ENCODE measurements around the gene MYO1D. TPM values are rescaled to one million over a fixed set of nuclear protein-coding genes. Genes with fewer than 3 reads are reported as not detected.
A peak's percentile ranks its signal among the peaks of the same experiment; 100 is the strongest.

Gene MYO1D
- total RNA-seq, 1 donor from 2014 or later = 5.5 TPM

DNA sequence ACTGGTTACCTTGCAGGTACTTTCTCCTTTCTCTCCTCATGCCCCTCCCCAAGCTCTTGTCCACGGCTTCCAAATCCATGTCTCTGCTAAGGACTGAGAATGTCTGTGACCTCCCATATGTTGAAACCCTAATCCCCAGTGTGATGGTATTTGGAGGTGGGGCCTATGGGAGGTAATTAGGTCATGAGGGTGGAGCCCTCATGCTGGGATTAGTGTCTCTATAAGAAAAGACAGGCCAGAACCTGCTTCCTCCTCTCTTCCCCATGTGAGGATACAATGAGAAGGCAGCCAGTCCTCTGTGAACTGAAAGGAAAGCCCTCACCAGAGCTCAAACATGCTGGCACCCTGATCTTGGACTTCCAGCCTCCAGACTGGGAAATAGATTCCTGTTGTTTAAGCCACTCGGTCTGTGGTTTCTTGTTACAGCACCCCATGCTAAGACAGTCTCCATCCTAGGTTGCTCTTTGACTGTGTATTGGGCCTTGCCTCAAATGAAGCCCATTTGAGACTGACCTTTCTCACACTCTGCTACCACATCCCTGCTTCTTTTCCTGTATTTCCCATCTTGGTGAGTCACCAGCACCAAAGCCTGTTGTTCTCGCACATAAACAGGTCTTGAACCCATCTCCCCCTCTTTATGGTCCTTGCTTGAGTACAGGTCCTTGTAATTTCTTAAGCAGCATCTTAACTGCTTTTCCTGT, 255.2 kb downstream of the MYO1D start:
- no peak overlapping the region for H3K4me3 ChIP-seq
- no peaks in the 10 kb centered on the region for H3K27me3 ChIP-seq (ENCODE audit: low read depth)
- intact Hi-C loops (cut with micrococcal nuclease) = no loop called here
- H3K4me1 ChIP-seq = no peaks in the 10 kb centered on the region
- DNase-seq = no peak
- TF ChIP-seq, protein P1, sequence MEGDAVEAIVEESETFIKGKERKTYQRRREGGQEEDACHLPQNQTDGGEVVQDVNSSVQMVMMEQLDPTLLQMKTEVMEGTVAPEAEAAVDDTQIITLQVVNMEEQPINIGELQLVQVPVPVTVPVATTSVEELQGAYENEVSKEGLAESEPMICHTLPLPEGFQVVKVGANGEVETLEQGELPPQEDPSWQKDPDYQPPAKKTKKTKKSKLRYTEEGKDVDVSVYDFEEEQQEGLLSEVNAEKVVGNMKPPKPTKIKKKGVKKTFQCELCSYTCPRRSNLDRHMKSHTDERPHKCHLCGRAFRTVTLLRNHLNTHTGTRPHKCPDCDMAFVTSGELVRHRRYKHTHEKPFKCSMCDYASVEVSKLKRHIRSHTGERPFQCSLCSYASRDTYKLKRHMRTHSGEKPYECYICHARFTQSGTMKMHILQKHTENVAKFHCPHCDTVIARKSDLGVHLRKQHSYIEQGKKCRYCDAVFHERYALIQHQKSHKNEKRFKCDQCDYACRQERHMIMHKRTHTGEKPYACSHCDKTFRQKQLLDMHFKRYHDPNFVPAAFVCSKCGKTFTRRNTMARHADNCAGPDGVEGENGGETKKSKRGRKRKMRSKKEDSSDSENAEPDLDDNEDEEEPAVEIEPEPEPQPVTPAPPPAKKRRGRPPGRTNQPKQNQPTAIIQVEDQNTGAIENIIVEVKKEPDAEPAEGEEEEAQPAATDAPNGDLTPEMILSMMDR (IDR thresholded peaks at IDR 0.05; ENCODE audit: borderline replicate concordance) = no peak
- H3K27ac ChIP-seq (replicated peaks) = no peak overlapping the region
- H3K36me3 ChIP-seq = no peaks in the 10 kb centered on the region
- H3K9me3 ChIP-seq (replicated peaks) = no peaks in the 10 kb centered on the region

DNA sequence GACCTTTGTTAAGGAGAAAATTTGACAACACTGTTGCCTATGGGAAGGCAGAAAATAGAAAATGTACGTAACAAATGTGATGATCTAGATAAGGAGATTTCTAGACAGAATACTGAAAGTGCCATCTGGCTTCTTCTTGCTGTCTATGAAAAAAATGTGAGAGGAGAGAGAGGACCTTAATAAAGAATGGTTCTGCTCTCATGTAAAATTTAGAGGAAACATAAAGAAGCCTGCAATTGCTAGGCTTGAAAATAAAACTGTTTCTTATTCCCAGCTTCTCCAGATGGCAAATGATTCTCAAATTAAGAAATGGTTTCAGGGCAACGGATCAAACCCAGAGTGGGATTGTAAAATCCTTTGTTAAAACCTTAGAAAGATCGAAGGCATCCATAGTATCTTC, 261.6 kb downstream of the MYO1D start:
- Histone ChIP-seq H3K27ac (replicated peaks) (no peak overlapping the region), H3K4me3 (no peak overlapping the region), H3K27me3 (ENCODE audit: low read depth) (no peaks in the 10 kb centered on the region), H3K9me3 (replicated peaks) (no peaks in the 10 kb centered on the region), H3K36me3 (no peaks in the 10 kb centered on the region), H3K4me1 (no peaks in the 10 kb centered on the region)
- intact Hi-C loops (cut with micrococcal nuclease) = no loop called here
- DNase-seq = no peak
- TF ChIP-seq, protein P1 (IDR thresholded peaks at IDR 0.05; ENCODE audit: borderline replicate concordance) = no peak

DNA sequence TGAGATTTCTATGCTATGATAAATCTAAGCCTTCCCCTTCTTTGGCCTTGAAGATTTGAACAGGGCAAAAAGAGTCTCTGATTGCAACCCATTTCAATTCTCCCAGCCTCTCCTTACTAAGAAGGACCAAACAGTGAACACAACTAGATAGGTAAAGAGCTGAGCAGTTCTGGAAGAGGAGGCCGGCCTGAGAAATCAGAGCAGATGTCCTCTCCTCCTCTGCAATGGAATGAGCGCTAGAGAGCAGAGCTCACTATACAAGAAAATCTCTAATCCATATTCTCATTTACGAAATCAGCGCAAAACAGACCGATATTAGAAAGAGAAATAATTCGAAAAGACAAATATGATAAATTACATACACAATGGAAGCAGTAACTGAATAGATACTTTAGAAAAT, 266.0 kb downstream of the MYO1D start:
- no peak for DNase-seq
- no peak overlapping the region for H3K4me3 ChIP-seq
- H3K36me3 ChIP-seq = no peaks in the 10 kb centered on the region
- TF ChIP-seq, protein P1 (IDR thresholded peaks at IDR 0.05; ENCODE audit: borderline replicate concordance) = no peak
- intact Hi-C loops (cut with micrococcal nuclease) = no loop called here
- H3K4me1 ChIP-seq = no peaks in the 10 kb centered on the region
- H3K27me3 ChIP-seq (ENCODE audit: low read depth) = no peaks in the 10 kb centered on the region
- no peak overlapping the region for H3K27ac ChIP-seq (replicated peaks)
- H3K9me3 ChIP-seq (replicated peaks) = no peaks in the 10 kb centered on the region

DNA sequence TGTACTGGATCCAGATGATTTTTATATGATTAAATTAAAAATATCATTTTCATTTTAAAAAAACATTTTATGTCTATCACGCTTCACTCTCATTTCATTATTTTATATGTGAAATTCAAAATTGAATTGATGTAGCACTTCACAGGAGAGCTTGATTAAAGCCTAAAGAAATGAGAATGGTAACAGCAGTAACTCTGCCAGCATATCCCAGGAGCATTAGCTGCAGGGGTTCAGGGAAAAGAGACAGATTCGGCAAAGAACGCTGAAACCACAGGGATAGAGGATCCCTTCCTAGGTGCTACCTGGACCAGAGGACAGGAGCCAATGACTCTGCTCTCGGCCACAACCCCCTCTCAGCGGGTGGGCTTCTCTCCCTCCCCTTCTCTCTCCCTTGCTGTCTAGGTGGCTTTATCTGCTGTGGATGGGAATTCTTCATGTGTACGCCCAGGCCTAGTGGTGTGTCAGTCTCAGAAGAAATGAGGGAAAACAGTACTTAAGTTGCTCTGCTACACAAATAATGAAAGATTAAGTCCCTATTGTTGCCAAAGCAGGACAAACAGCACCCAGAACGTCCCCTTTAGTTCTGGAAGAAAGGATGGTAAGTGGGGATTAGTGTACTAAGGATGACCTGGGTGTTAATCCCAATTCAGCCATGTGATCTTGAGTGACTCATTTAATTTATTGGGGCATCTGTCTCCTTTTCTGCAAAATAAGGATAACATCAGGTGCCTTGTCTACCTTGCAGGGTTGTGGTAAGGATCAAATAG, 266.9 kb downstream of the MYO1D start:
- H3K36me3 ChIP-seq = no peaks in the 10 kb centered on the region
- no peak for DNase-seq
- intact Hi-C loops (cut with micrococcal nuclease) = no loop called here

DNA sequence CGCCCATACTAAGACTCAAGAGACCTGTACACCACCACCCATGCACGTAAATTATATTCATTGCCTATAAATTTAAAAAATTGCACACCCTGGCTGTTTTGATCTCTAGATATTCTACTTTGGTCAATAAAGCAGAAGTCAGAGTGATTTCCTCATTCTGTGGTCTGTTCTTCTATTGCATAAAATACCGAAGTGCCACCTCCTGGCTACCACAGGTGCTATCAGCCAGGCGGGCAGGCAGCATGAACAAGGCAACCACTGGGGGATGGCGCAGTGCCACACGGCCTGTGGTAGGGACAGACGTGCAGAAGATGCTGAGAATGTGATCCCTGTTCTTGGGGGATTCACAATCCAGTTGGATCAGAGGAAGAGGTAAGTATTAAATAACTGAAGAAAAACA, 267.8 kb downstream of the MYO1D start:
- no peaks in the 10 kb centered on the region for H3K27me3 ChIP-seq (ENCODE audit: low read depth)
- peak; percentile 56 for DNase-seq
- no peaks in the 10 kb centered on the region for H3K4me1 ChIP-seq
- intact Hi-C loops (cut with micrococcal nuclease) = no loop called here
- H3K27ac ChIP-seq (replicated peaks) = no peak overlapping the region
- no peaks in the 10 kb centered on the region for H3K36me3 ChIP-seq
- TF ChIP-seq, protein P1 (IDR thresholded peaks at IDR 0.05; ENCODE audit: borderline replicate concordance) = peak; percentile 59
- H3K9me3 ChIP-seq (replicated peaks) = no peaks in the 10 kb centered on the region
- H3K4me3 ChIP-seq = no peak overlapping the region

More for the DNA sequence above, 266.9 kb downstream of the MYO1D start:
- H3K9me3 ChIP-seq (replicated peaks) = no peaks in the 10 kb centered on the region
- TF ChIP-seq, protein P1 (IDR thresholded peaks at IDR 0.05; ENCODE audit: borderline replicate concordance) = no peak
- H3K4me3 ChIP-seq = no peak overlapping the region
- no peak overlapping the region for H3K27ac ChIP-seq (replicated peaks)
- H3K27me3 ChIP-seq (ENCODE audit: low read depth) = no peaks in the 10 kb centered on the region
- no peaks in the 10 kb centered on the region for H3K4me1 ChIP-seq

All from left ventricle myocardium inferior (tissue), 1 donor.